Pancreas (tissue), 10 donors: ENCODE measurements around the gene CLCN6. TPM values are rescaled to one million over a fixed set of nuclear protein-coding genes. Genes with fewer than 3 reads are reported as not detected.
A peak's percentile ranks its signal among the peaks of the same experiment; 100 is the strongest.

Experiments used
- ATAC-seq, 4 donors: fragments of 200-7000 bp; cut with Tn5 transposase; one replicate each; pipeline versions ENCODE4 v1.8.0 to v1.9.1; 2020; ENCODE audit warnings: mild to moderate bottlenecking in 4 of 4, moderate library complexity in 4 of 4
- DNase-seq, 6 donors: peaks; one replicate each; pipeline ENCODE4 v3.0.0-alpha.2; 2020
- FAIRE-seq: peaks from 2 replicates; lab custom pipeline; 2012; peaks lifted over from hg19 to GRCh38; lab: Jason Lieb, UNC
- H3K27ac ChIP-seq, 4 donors: fragments of 200-600 bp; sonication (generic); 1 replicate in 3 of 4; 2 replicates in 1 of 4; pipeline versions ENCODE4 v1.5.0 to v1.8.0; 2020
- H3K27me3 ChIP-seq, 4 donors: fragments of 200-600 bp; one replicate each; pipeline ENCODE4 v1.8.0; 2021
- H3K36me3 ChIP-seq, 3 donors: fragments of 200-600 bp; sonication (generic) in 1 of 3; one replicate each; pipeline versions ENCODE4 v1.5.0 to v1.8.0; 2020 to 2021
- H3K4me1 ChIP-seq, 3 donors: fragments of 200-600 bp; one replicate each; pipeline ENCODE4 v1.8.0; 2021
- H3K4me3 ChIP-seq, 4 donors: fragments of 200-600 bp; sonication (generic) in 2 of 4; one replicate each; pipeline versions ENCODE4 v1.5.0 to v1.8.0; 2020 to 2021
- H3K9me3 ChIP-seq, 4 donors: fragments of 200-600 bp; one replicate each; pipeline ENCODE4 v1.8.0; 2021
- CTCF ChIP-seq, 4 donors: fragments of 200-600 bp; sonication (generic) in 3 of 4; IDR thresholded peaks; one replicate each; pipeline versions ENCODE4 v1.5.0 to v1.8.0; 2021; ENCODE audit warnings: antibody characterized with exemption in 4 of 4
- WGBS, 2 donors: extraction: QIAGEN DNeasy Blood & Tissue Kit; methylation state at CpG; one replicate each; pipeline ENCODE4 v1.1.7; 2013; 5-methylcytosine and 5-hydroxymethylcytosine counted together
- intact Hi-C, 3 donors: fragments of 100-400 bp; cut with DNase I; formaldehyde crosslinking; loops; one replicate each; pipeline versions ENCODE4 v1.11.1 to v1.14.2; 2022
- polyA plus RNA-seq, 2 donors: library from polyadenylated mRNA; stranded (reverse); fragments of 200-250 nt; gene quantifications; one replicate each; pipeline ENCODE4 v1.2.3, GENCODE V29; 2013
- total RNA-seq, 6 donors: library from RNA; stranded (reverse); fragmentation: NEBNext Ultra II Directional in 4 of 6; extraction: Animal tissue kit (Norgen Biotek cat#: 25700) in 4 of 6; gene quantifications; one replicate each; pipeline versions ENCODE4 v1.2.1 to v1.2.4, GENCODE V29; 2021 to 2023
- donor health status: healthy with polysubstance abuse.
- donor health status: DM: no; HTN: no; CAD: no; lungs with moderate emphysema.
- donor health status: DM: no; HTN: no; CAD: no.
- donor health status: control.
- donor health status: control.
- donor health status: Bipolar disorder and iron deficiency.
- donor health status: DM: yes; HTN: yes; CAD: no.
- donor health status: DM: no; HTN: no; CAD: no.
- donor health status: DM: no; HTN: no; CAD: no.
- donor health status: DM: yes; HTN: yes; CAD: no.

The CLCN6 gene
- total and polyA plus RNA-seq, 8 donors = 4.3 to 16.8 (median 7.6) TPM

- Histone ChIP-seq H3K4me1 (peaks cover 7 to 37% (median 21%) of the 10 kb centered on the region in 3 donors), H3K27me3 (no peaks in the 10 kb centered on the region), H3K36me3 (peaks cover 0 to 14% (median 0%) of the 10 kb centered on the region in 3 donors), H3K4me3 (peak overlapping the region; percentile 37 to 81 (median 66)), H3K9me3 (no peaks in the 10 kb centered on the region), H3K27ac (peak overlapping the region; percentile 92 to 99 (median 94))
- no peak for TF ChIP-seq CTCF (IDR thresholded peaks at IDR 0.05)
- FAIRE-seq (no peak), DNase-seq (peak in 5 of 6 donors; percentile 58 to 63 (median 60)), ATAC-seq (peak; percentile 4 to 9 (median 4))
- intact Hi-C loops = no loop called here
- WGBS, 2 donors = 1% methylated on average over 17 of the region's 17 CpGs
These were observed 1.1 kb upstream of the CLCN6 start for GRCh38 chr1:11804666-11805421.

GRCh38 chr1:11806307-11806936 lies 431 bp downstream of the CLCN6 start:
- no peaks in the 10 kb centered on the region for H3K36me3 ChIP-seq
- peak overlapping the region; percentile 92 to 99 (median 94) for H3K27ac ChIP-seq
- H3K4me3 ChIP-seq = peak overlapping the region; percentile 34 to 81 (median 66)
- no peak for TF ChIP-seq CTCF (IDR thresholded peaks at IDR 0.05)
- WGBS, 2 donors = 0% methylated on average over 13 to 20 of the region's 20 CpGs
- H3K27me3 ChIP-seq = no peaks in the 10 kb centered on the region
- DNase-seq (peak in 1 of 6 donors; percentile 40), ATAC-seq (peak; percentile 51 to 62 (median 61)), FAIRE-seq (no peak)
- intact Hi-C loops = no loop called here
- H3K4me1 ChIP-seq = peaks cover 7 to 37% (median 21%) of the 10 kb centered on the region in 3 donors
- H3K9me3 ChIP-seq = no peaks in the 10 kb centered on the region

GRCh38 chr1:11807133-11807532 lies 1.1 kb downstream of the CLCN6 start:
- no peak for FAIRE-seq
- 19 to 20% methylated on average over 2 of the region's 2 CpGs for WGBS, 2 donors
- peak overlapping the region in 3 of 4 donors; percentile 34 to 81 (median 70) for H3K4me3 ChIP-seq

GRCh38 chr1:11813021-11813420 lies 7.0 kb downstream of the CLCN6 start:
- no peak for ATAC-seq
- intact Hi-C loops = no loop called here
- Histone ChIP-seq H3K27me3 (no peaks in the 10 kb centered on the region), H3K36me3 (peaks cover 0 to 19% (median 6%) of the 10 kb centered on the region in 3 donors), H3K9me3 (no peaks in the 10 kb centered on the region), H3K4me3 (no peak overlapping the region), H3K4me1 (no peaks in the 10 kb centered on the region), H3K27ac (no peak overlapping the region)
- FAIRE-seq = no peak
- 83 to 91% methylated on average over 5 of the region's 5 CpGs for WGBS, 2 donors
- no peak for DNase-seq
- TF ChIP-seq CTCF (IDR thresholded peaks at IDR 0.05) = no peak

More at GRCh38 chr1:11807133-11807532, 1.1 kb downstream of the CLCN6 start:
- Histone ChIP-seq H3K9me3 (no peaks in the 10 kb centered on the region), H3K27me3 (no peaks in the 10 kb centered on the region), H3K4me1 (peaks cover 7 to 36% (median 21%) of the 10 kb centered on the region in 3 donors), H3K27ac (peak overlapping the region in 2 of 4 donors; percentile 93 to 99), H3K36me3 (no peaks in the 10 kb centered on the region)
- no peak for ATAC-seq
- peak in 1 of 6 donors; percentile 2 for DNase-seq
- intact Hi-C loops = no loop called here
- no peak for TF ChIP-seq CTCF (IDR thresholded peaks at IDR 0.05)
